Ureter (tissue), 1 donor: ENCODE results near the gene EOLA1. TPM values are rescaled to one million over a fixed set of nuclear protein-coding genes. Genes with fewer than 3 reads are reported as not detected.
"Not testable (repeated sequence)": the region's sequence is repeated elsewhere in the genome, so short reads cannot be mapped to it uniquely, and the experiment has no call there.

Experiments used
- DNase-seq: peaks from one replicate; pipeline ENCODE4 v3.0.0-alpha.2; 2020; ENCODE audit warnings: low spot score
- total RNA-seq: library from RNA; stranded (reverse); gene quantifications from one replicate; pipeline ENCODE4 v1.2.4, GENCODE V29; 2023
- donor health status: DM: yes; HTN: yes; CAD: no.

The EOLA1 gene
- total RNA-seq: 22.2 TPM

GRCh38 chrX:149540621-149541520 lies at the start of gene EOLA1:
EOLA1 (plus strand) TSS chrX:149541012; CDS start chrX:149545631, 4,619 bp downstream.
- DNase-seq: peak; percentile 86

- no peak for DNase-seq
Measured at GRCh38 chrX:149491812-149492211, 49.0 kb upstream of the EOLA1 start.

GRCh38 chrX:149493567-149494562 lies 46.9 kb upstream of the EOLA1 start:
- DNase-seq: no peak

GRCh38 chrX:149494844-149495565 lies 45.8 kb upstream of the EOLA1 start:
- no peak for DNase-seq

DNA sequence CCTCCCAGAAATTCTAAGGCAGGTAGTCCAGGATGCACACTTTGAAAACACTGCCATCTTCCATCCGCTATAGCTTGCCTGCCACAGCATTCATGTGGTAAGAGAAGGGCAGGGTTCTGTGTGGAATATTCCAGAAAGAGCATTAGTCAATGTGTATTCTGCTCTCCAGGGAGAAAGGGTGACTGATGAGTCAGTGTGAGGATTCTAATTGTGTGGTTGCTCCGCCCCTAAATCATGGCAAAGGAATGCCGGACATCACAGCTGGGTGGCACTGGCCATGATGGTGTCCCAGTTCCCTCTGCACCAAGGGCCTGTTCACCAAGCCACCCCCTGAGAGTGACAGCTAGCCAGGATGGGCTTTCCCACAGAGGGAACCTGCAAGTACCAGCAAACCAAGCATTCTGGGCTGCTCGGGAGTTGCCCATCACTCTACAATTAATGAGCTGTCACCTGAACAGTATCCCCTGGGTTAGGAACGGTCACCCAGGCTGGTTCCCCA lies 45.2 kb upstream of the EOLA1 start:
- no peak for DNase-seq

DNA sequence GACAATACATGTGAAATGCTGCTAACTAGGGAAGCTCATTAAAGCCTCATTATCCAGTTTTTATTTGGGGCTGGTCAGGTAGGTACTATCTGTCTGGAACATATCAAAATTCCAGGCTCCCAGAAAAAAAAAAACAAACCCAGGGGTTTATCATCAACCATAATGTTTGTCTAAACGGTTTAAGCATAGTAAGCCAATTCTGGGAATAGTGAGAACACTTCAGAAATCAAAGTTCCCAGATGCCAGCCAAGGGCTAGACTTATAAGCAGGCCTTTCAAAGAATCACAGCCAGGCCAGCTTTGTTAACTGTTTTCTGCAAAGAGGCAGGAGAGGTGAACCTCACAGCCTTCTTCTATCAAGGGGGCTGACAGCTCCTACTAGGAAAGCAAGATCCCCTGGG lies 43.8 kb upstream of the EOLA1 start:
- DNase-seq: no peak

- DNase-seq: no peak
Measured at GRCh38 chrX:149497626-149498025, 43.2 kb upstream of the EOLA1 start.

GRCh38 chrX:149498767-149499166 lies 42.0 kb upstream of the EOLA1 start:
- DNase-seq: no peak

DNA sequence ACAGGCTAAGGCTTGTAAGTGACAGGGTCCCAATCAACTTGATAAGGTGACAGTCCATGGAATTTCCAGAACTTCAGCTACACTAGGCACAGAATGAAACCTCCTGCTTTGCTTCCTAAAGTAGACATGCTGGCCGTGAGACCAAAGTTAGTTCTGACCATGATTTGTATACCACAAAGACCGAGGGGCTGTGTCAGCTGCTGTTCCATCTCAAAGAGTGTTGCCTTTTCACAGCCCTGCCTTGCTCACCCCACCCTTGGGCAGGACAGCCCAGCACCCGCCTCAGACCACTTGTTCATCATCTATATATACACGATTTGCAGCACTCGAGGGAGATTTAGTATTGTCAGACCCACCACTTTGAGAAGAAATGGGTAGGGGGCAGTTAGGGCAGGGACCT lies 41.0 kb upstream of the EOLA1 start:
- no peak for DNase-seq

GRCh38 chrX:149502923-149503322 lies 37.9 kb upstream of the EOLA1 start:
- not testable (repeated sequence) for DNase-seq

GRCh38 chrX:149503446-149503845 lies 37.4 kb upstream of the EOLA1 start:
- peak; percentile 54 for DNase-seq

- DNase-seq: no peak
Measured at GRCh38 chrX:149504226-149504914, 36.4 kb upstream of the EOLA1 start.

DNA sequence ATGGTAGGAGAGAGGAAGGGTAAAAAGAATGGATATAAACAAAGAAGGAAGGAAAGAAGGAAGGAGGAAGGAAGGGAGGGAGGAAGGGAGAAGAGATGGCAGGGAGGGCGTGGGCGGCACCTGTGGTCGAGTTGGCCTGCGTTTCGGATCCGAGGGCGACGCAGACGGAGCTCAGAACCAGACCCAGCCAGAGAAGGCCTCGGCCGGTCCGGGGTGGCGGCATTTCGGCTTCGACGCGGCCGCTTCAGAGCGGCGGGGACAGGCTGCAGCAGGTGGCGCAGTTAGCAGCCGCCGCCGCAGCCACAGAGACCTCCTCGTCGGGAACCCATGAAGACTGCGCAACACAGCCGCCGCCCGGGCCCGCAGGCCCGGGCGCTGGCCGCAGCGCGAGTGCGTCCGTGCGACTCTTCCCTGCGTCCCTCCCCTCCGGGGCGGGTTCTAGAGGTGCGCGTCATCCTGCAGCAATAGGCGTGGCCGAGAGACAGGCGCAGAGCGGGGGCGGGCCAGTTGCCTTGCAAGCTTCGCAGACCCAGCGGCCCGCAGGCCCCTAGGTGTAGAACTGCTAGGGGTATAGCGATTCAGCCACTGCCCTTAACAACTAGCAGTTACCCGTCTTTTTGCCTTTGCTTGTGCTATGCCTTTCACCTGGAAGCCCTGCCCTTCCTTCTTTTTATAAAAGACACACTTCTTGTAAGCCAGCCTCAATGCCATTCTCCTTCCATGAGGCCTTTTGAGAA lies 35.7 kb upstream of the EOLA1 start, which contains the start of gene IDS:
Gene IDS (minus strand): TSS at position 392 of the 737 bp plus-strand sequence. CDS start 169 bp downstream, at position 223.
- peak; percentile 89 for DNase-seq

GRCh38 chrX:149505671-149506070 lies 35.1 kb upstream of the EOLA1 start:
- DNase-seq: no peak

DNA sequence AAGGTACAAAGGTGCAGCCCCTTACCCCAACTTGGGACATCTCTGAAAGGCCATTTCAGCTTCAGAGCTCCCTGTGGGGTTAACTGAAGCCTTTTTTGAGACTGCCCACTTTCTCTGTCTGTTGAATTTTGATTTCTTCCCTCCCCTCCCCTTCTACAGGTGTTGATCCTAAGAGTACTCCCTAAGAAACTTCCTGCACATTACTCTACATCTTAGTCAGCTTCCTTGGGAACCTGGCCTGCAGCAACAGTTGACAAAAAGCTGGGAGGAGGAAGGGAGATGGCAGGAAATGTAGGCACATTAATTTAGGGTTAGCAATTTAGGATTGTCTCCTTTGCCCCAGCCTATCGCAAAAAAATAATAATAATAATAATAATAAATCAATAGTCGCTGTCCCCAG lies 34.5 kb upstream of the EOLA1 start:
- DNase-seq: no peak

DNA sequence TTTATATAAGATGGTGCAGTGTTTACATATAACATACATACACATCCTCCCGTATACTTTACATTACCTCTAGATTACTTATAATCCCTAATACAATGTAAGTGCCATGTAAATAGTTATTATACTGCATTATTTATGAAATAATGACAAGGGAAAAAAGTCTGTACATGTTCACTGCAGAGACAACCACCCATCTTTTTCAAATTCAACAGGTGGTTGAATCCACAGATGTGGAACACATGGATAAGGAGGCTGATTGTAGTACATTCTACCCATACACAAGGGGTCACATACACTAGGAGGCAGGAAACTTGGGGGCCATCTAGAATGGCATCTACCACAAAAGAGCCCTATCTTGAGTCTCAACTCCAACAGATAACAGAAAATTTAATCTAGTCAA lies 32.3 kb upstream of the EOLA1 start:
- DNase-seq: no peak

- no peak for DNase-seq
Measured at GRCh38 chrX:149510386-149510785, 30.4 kb upstream of the EOLA1 start.

DNA sequence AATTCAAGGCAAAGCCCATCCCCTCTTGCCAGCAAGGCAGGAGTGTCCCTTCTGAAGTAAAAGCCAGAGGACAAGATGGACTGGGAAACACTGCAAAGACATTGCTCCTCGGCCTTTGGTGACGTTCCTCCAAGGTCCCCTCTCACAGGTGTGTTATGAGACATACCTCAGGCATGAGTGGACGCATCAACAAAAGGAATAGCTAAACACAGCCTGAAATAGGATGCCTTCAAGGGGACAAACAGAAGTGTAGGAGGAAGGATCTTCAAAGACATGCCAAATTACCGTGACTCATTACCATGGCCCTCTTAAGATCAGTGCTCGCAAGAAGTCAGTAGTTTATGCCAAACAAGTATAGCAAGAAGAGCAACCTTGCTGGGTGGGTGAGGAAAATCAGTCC lies 29.7 kb upstream of the EOLA1 start:
- no peak for DNase-seq

GRCh38 chrX:149512225-149512885 lies 28.5 kb upstream of the EOLA1 start:
- DNase-seq: peak; percentile 59
